NB4 (cell line): ENCODE results near the gene ABLIM1.

Experiments
- MAX ChIP-seq: IDR thresholded peaks from 2 replicates; pipeline ENCODE4 v1.6.1; 2011; ENCODE audit warnings: low read depth, low read length
- MYC ChIP-seq: IDR thresholded peaks from 2 replicates; pipeline ENCODE4 v1.6.1; 2011; ENCODE audit warnings: low read depth, low read length
- POLR2A ChIP-seq: IDR thresholded peaks from 2 replicates; pipeline ENCODE4 v1.6.1; 2011; ENCODE audit warnings: mild to moderate bottlenecking; ENCODE audit not compliant: insufficient read length; ENCODE audit errors: extremely low read depth
- TF ChIP-seq, protein P1 (sequence below): IDR thresholded peaks from one replicate; pipeline ENCODE4 v1.5.1; 2012; ENCODE audit warnings: low read depth, low read length

DNA sequence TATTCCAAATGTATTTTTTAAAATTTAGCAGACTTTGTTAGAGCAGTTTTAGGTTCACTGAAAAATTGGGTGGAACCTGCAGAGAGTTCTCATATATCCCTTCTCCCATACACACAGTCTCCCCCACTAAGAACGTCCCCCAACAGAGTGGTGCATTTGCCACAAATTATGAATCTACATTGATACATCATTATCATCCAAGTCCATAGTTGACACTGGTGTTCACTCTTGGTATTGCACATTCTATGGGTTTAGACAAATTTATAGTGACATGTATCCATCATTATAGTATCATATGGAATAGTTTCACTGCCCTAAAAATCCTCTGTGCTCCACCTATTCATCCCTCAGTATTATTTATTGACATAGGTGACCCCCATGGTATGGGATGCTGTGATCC, 156.4 kb downstream of the ABLIM1 start:
- TF ChIP-seq, protein P1, sequence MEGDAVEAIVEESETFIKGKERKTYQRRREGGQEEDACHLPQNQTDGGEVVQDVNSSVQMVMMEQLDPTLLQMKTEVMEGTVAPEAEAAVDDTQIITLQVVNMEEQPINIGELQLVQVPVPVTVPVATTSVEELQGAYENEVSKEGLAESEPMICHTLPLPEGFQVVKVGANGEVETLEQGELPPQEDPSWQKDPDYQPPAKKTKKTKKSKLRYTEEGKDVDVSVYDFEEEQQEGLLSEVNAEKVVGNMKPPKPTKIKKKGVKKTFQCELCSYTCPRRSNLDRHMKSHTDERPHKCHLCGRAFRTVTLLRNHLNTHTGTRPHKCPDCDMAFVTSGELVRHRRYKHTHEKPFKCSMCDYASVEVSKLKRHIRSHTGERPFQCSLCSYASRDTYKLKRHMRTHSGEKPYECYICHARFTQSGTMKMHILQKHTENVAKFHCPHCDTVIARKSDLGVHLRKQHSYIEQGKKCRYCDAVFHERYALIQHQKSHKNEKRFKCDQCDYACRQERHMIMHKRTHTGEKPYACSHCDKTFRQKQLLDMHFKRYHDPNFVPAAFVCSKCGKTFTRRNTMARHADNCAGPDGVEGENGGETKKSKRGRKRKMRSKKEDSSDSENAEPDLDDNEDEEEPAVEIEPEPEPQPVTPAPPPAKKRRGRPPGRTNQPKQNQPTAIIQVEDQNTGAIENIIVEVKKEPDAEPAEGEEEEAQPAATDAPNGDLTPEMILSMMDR = no peak
- TF ChIP-seq POLR2A (no peak), MAX (no peak), MYC (no peak)
